Thyroid gland (tissue), 4 donors: Measurements from ENCODE around the gene DUSP10.

ENCODE experiments used
- POLR2A ChIP-seq, 2 donors: fragments of 450-650 bp; IDR thresholded peaks; one replicate each; pipeline ENCODE4 v1.6.1; 2017; ENCODE audit warnings: antibody characterized with exemption in 2 of 2, mild to moderate bottlenecking in 2 of 2, moderate library complexity in 1 of 2
- TF ChIP-seq, protein P1 (sequence below), 6 experiments: fragments of 200-600 bp in 3 of 6; fragments of 450-650 bp in 3 of 6; sonication (generic) in 3 of 6; IDR thresholded peaks; one replicate each; pipeline ENCODE4 v1.5.1; 2016 to 2019; ENCODE audit warnings: antibody characterized with exemption in 6 of 6, mild to moderate bottlenecking in 2 of 6, inconsistent platforms in 1 of 6, moderate library complexity in 1 of 6

DNA sequence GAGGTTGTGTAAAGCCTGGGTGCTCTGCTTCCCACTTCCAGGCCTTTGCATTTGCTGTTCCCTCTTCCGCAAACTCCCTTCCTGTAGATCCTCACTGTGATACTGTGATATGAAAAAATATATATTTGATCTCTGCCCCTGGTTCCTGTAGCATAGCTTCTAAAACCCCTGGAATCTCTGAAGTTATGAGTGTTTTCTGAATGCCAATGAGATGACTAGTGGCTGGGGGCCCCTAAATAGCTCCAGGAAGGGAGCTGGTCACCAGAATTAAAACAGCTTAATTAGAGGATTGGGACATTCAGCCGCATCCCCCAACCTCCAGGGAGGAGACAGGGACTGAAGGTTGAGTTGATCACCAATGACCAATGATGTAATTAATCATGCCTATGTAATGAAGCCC lies 21.9 kb downstream of the DUSP10 start:
- TF ChIP-seq, protein P1, sequence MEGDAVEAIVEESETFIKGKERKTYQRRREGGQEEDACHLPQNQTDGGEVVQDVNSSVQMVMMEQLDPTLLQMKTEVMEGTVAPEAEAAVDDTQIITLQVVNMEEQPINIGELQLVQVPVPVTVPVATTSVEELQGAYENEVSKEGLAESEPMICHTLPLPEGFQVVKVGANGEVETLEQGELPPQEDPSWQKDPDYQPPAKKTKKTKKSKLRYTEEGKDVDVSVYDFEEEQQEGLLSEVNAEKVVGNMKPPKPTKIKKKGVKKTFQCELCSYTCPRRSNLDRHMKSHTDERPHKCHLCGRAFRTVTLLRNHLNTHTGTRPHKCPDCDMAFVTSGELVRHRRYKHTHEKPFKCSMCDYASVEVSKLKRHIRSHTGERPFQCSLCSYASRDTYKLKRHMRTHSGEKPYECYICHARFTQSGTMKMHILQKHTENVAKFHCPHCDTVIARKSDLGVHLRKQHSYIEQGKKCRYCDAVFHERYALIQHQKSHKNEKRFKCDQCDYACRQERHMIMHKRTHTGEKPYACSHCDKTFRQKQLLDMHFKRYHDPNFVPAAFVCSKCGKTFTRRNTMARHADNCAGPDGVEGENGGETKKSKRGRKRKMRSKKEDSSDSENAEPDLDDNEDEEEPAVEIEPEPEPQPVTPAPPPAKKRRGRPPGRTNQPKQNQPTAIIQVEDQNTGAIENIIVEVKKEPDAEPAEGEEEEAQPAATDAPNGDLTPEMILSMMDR (IDR thresholded peaks at IDR 0.05), result no peak
- no peak for TF ChIP-seq POLR2A (IDR thresholded peaks at IDR 0.05)
